Measurements from ENCODE around the gene TAGLN3. TPM values are rescaled to one million over a fixed set of nuclear protein-coding genes. Genes with fewer than 3 reads are reported as not detected.
A peak's percentile ranks its signal among the peaks of the same experiment; 100 is the strongest.

Gene TAGLN3
- total RNA-seq, 1 donor from 2014 or later, result 0.76 TPM

DNA sequence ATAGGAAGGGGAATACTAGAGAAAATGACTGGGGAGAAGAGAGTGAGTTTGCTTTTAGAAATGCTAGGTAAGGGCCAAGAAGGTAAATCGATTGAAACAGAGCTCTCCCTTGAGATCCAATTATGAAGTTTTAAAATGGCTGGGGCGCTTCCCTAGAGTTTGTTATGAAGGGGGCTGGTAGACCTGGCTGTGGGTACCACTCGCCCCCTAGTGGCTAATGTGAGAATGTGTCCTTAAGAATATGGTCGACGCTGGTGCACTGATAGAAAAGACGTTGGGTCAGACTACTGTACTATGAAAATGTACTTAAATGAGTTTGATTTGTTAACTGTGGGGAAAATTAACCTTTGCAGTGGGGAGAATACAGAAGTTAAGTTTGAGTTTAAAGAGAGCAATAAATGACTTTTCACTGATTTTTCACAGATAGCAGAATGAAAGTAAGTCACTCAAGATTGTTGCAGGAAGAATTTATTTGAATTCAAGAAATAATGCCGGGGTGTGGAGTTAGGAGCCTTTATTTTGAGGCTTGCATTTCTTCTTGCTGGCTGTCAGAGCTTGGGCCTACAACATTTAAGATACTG, 45.0 kb downstream of the TAGLN3 start:
- DNase-seq (ENCODE audit: extremely low read depth, low read depth, low spot score), result peak; percentile 37

DNA sequence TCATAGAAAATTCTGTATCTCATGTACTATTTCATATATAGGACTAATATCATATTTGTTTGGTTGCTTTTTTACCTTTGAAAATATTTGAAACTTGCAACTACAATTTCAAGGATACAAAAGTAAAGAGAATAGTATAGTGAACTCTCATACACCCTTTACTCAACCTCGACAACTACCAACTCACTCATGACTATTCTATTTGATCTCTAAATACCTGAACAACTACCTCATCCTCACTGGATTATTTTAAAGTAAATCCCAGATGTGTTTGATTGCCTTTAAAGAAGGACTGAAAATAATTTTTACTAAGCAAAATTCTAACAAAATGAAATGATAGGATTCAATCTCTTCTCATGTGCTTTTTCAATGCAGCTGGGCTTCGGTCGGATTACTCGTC, 47.9 kb downstream of the TAGLN3 start:
- no peak for DNase-seq (ENCODE audit: extremely low read depth, low read depth, low spot score)

DNA sequence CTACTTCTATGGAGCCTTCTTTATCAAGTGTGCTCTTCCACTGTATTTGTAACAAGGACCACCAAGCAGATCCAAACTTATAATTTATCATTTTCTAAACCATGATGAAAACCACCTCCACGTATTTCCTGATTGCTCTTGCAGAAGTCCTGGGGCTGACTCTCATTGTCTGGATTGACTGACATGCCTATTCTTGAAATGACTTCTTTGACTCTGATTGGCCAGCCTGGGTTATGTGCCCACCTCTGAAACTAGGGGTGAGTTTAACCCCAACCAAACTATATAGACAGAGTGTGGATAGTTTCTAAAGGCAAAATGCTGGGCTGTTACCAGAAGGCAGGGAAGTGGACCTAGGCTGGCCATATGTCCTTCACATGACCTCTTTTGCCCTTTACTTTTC, 48.5 kb downstream of the TAGLN3 start:
- DNase-seq (ENCODE audit: extremely low read depth, low read depth, low spot score), result no peak

DNA sequence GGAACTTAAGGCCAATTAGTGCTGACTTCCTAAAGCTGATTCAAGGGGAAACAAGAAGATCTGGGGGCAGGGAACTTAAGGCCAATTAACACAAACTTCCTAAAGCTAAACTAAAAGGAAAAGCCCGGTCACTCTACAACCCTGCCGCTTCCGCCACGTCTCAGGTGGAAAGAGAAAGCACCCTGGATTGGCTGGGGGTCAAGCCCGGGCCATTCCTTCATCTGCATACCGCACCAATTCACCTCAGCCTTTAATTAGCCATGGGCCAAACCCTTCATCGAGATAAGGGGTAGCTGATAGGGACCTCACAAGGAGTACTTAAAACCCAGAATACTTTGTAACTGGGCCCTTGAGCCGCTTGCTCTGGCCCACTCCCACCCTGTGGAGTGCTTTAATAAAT, 50.2 kb downstream of the TAGLN3 start:
- no peak for DNase-seq (ENCODE audit: extremely low read depth, low read depth, low spot score)

DNA sequence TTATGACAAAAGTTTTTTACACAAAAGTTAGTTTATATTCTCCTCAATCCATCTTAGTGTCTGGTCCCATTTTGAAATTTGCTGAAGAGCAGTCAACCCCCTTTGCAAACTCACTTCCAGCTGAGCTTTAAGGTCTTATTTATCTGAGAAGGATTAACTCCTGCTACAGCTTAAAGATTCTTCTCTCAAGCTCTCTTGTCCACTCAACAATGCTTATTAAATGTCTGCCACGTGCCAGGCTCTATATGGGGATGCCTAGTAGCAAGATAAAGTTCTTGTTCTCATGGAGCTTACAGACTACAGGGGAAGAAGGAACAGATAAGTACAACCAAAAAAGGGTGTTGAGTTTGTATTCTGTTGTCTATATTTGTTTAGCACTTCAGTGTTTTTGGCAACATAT, 54.5 kb downstream of the TAGLN3 start:
- no peak for DNase-seq (ENCODE audit: extremely low read depth, low read depth, low spot score)

DNA sequence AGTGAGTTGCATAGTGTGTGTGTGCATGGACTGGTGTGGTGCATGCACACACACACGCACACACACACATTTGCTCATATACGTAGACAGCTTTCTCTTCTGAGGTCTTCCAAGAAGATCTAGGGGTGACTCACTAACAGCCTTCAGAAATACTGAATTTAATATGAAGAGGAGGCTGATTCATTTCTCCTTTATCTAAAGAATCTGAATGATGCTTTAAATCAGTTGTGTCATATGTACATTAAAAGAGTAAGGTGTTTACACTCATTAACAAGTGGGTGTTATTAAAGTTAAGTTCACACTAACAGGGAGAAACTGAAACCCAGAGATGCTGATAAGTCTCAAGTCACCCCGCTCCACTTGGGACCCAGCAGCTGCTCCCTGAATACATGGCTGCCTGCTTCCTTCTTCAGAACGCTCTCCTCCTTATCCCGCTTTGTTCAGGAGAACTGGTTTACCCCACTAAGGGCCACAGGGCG, 57.8 kb downstream of the TAGLN3 start:
- DNase-seq (ENCODE audit: extremely low read depth, low read depth, low spot score), result no peak

DNA sequence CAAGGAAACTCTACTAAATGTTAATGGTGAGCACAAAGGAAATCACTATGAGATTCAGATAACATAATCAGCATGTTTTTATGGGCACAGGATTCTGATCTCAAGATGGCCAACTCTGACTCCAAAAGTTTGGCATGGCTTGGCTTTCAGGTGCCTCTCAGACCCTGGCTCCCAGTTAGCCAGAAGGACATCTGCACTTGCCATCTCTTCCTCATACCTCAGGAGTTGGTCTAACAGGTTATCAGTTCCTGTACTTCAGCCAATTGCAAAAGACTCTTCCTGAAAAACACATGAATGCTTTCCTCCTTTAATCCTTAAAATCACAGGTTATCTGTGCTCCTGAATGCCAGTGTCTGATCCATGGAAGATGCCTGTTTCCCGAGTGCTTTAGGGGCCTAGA, 60.8 kb downstream of the TAGLN3 start:
- no peak for DNase-seq (ENCODE audit: extremely low read depth, low read depth, low spot score)

DNA sequence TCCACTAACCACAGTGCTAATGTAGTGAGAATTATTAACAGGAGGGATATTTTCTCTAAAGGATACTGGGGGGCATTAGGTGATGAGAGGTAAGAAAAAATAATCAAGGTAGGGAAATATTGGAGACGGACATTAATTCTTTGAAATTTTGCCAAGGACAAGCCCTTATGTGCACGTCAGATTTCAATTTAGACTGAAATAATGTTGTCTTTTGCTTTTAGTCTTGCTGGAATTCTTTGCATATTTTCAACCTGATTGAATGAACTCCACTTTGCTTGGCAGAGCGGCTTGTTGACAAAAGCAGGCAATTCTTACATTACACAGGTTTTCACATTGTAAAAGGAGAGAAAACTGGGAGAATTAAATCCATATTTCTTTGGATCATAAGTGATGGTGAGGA, 62.4 kb downstream of the TAGLN3 start:
- DNase-seq (ENCODE audit: extremely low read depth, low read depth, low spot score), result no peak

Other genes with a start within 250 kb of the TAGLN3 start
- 39.7 and 71.1 TPM in 2 replicates for gene PHLDB2, start 139.7 kb upstream of the TAGLN3 start, total RNA-seq
- gene ABHD10, start 19.9 kb upstream of the TAGLN3 start, total RNA-seq, result 16.3 and 20.3 TPM in 2 replicates
- not detected in 2 replicates for gene TMPRSS7, start 35.8 kb downstream of the TAGLN3 start, total RNA-seq
- gene C3orf52, start 87.5 kb downstream of the TAGLN3 start, total RNA-seq, result 3.7 and 3.8 TPM in 2 replicates
- gene GCSAM, start 134.3 kb downstream of the TAGLN3 start, total RNA-seq, result not detected in 2 replicates

Data from glomerular endothelial cell (primary cell).